NCI-H2081 (cell line): ENCODE data around the gene EHF.

Source experiments
- DNase-seq, 2 experiments: peaks; one replicate each; lab custom pipeline; 2025; lab: John Stamatoyannopoulos, UW

The EHF gene

GRCh38 chr11:34644669-34645406 lies 23.9 kb downstream of the EHF start:
- DNase-seq: no peak

GRCh38 chr11:34646431-34646830 lies 25.5 kb downstream of the EHF start:
- DNase-seq: no peak

GRCh38 chr11:34647131-34647530 lies 26.2 kb downstream of the EHF start:
- no peak for DNase-seq

- no peak for DNase-seq
Observed at GRCh38 chr11:34647532-34647931, 26.6 kb downstream of the EHF start.

GRCh38 chr11:34648036-34648435 lies 27.1 kb downstream of the EHF start:
- no peak for DNase-seq

- DNase-seq: no peak
Observed at GRCh38 chr11:34649597-34649996, 28.7 kb downstream of the EHF start.

GRCh38 chr11:34650528-34650927 lies 29.6 kb downstream of the EHF start:
- no peak for DNase-seq

- no peak for DNase-seq
Observed at GRCh38 chr11:34651551-34651950, 30.7 kb downstream of the EHF start.

- DNase-seq: no peak
Observed at GRCh38 chr11:34652191-34652973, 31.5 kb downstream of the EHF start.

- DNase-seq: no peak
Observed at GRCh38 chr11:34653031-34653430, 32.1 kb downstream of the EHF start.

GRCh38 chr11:34653851-34654482 lies 33.1 kb downstream of the EHF start:
- DNase-seq: peak in 1 of 2 experiments; percentile 11

GRCh38 chr11:34654483-34655334 lies 33.8 kb downstream of the EHF start:
- DNase-seq: peak; percentile 55 to 77

GRCh38 chr11:34655335-34656008 lies 34.6 kb downstream of the EHF start:
- no peak for DNase-seq

GRCh38 chr11:34656062-34656720 lies 35.3 kb downstream of the EHF start:
- DNase-seq: no peak

- no peak for DNase-seq
Observed at GRCh38 chr11:34658071-34659015, 37.5 kb downstream of the EHF start.

GRCh38 chr11:34659096-34659733 lies 38.3 kb downstream of the EHF start:
- no peak for DNase-seq

GRCh38 chr11:34665077-34665835 lies 44.4 kb downstream of the EHF start:
- no peak for DNase-seq

- DNase-seq: peak; percentile 33 to 78
Observed at GRCh38 chr11:34667810-34668582, 47.1 kb downstream of the EHF start.
